HEK293 (cell line): ENCODE results near the gene SORBS2.

Experiments used
- CTCF ChIP-seq: fragments of 450-650 bp; formaldehyde crosslinking; IDR thresholded peaks from 2 replicates; pipeline ENCODE4 v1.5.1; 2016; ENCODE audit warnings: missing biosample characterization, missing genetic modification characterization
- ZNF792 ChIP-seq: fragments of 450-650 bp; formaldehyde crosslinking; IDR thresholded peaks from 2 replicates; pipeline ENCODE4 v1.5.1; 2016; ENCODE audit warnings: missing biosample characterization, missing genetic modification characterization

GRCh38 chr4:185773419-185773818 lies 38.6 kb downstream of the SORBS2 start:
- no peak for TF ChIP-seq ZNF792 (tag by site-specific recombination)
- TF ChIP-seq CTCF (tag by site-specific recombination), result no peak
